Fibroblast of skin of left quadriceps (primary cell): ENCODE data around the gene GLI3.

Experiments used
- DNase-seq, 2 experiments: peaks; one replicate each; pipeline ENCODE4 v3.0.0-alpha.2; 2013; ENCODE audit warnings: low read depth in 2 of 2

Gene GLI3

DNA sequence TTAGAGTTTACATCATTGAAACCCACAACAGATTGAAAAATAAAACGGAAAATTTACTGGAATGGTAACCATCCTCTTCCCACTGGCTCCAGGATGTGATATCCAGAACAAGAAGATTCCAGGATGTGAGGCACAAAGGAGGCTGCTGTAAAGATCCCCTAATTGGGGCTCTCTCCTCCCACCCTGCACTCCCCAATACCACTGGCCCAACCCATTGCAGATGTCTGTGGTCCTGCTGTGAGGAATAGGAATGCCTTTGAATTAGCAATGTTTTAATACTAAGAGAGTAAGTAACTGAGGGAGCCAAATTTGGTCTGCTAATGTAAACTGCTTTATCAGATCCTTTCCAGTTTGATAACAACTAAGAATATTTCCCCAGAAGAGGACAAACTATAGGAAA is 308.2 kb downstream of the GLI3 start:
- DNase-seq, result peak in 1 of 2 experiments; percentile 35

DNA sequence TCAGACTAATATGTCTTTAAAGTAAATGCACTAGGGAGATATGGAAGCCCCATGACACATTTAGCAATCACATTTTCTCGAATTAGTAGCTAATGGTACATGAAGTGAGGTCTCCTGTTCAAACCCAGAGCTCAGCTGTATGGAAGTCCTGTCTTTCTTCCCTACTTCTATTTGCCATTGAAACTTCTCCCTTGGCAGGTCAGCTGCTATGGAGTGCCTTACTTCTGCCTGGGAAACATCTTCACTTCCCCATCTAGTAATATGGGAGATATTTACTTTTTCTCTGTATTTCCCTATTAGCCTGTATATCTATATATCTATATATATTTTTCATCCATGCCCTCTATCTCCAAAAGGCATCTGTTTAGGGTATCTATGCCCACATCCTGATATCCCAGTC is 308.8 kb downstream of the GLI3 start:
- no peak for DNase-seq

- DNase-seq, result no peak
Measured at GRCh38 chr7:41927380-41927779, 309.6 kb downstream of the GLI3 start.

- DNase-seq, result no peak
Measured at GRCh38 chr7:41925946-41926345, 311.1 kb downstream of the GLI3 start.

GRCh38 chr7:41924796-41925195 is 312.2 kb downstream of the GLI3 start:
- DNase-seq, result no peak

DNA sequence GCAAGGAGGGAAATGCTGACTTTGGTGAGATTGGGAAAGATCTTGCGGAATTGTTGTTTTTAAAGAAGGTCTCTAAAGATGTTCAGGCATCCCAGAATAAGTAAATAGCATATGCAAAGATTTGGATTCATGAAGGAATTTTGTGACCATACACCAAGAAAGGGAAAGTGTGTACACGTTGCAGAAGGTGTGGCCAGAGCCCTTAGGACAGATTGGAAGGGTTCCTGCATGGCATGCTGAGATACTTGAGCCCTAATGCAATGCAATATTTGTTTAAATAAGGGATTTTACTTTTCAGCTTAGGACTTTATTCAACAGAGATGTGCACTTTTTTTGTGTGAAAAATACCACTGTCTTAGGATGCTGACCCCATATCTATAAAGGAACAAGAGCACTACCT is 314.6 kb downstream of the GLI3 start:
- no peak for DNase-seq

- peak in 1 of 2 experiments; percentile 32 for DNase-seq
Measured at GRCh38 chr7:41921453-41921981, 315.5 kb downstream of the GLI3 start.

- DNase-seq, result peak in 1 of 2 experiments; percentile 48
Measured at GRCh38 chr7:41918597-41918996, 318.4 kb downstream of the GLI3 start.

DNA sequence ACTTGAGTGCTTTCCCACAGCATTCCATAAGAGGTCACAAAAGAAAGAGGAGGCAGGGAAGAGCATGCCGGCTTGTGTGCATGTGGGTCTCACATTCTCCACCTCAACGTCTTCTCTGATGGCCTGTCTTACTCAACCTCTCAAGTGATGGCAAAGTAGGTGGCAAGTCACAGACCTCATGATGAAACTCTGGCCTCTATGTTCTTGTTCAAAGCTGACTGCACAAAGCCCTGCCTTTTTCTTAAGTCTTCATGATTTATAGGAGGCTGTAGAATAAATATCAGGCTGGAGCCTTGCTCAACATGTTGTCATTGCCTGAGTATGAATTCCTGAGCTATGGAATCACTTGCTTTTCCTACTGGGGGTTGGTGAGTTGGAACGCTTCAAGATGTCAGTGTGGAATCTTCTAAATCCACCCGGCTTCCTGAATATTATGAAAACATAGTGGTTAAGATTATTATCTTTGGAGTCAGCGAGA is 320.5 kb downstream of the GLI3 start:
- peak; percentile 99 for DNase-seq

- no peak for DNase-seq
Measured at GRCh38 chr7:41915871-41916270, 321.1 kb downstream of the GLI3 start.

DNA sequence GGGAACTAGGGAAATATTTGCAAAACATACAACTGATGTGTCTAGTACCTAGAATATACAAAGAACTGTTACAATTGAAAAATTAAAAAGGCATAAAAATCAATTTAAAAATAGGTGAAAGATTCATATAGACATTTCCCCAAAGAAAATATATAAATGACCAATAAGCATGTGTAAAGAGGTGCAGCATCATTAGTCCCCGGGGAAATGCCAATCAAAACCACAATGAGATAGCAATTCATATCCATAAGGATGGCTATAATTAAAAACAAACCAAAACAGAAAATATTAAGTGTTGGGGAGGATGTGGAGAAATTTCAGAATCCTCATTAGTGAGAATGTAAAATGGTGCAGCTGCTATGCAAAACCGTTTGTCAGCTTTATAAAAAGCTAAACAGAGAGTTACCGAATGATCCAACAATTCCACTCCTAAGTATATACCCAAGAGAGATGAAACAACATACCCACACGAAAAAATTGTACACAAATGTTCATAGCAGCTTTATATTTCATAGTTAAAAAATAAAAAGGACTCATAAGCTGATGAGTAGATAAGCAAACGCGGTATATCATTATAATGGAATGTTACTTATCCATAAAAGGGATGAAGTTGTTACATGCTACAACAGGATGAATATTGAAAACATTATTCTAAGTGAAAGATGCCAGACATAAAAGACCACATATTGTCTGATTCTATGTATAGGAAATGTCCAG is 324.0 kb downstream of the GLI3 start:
- DNase-seq, result peak; percentile 65 to 67

GRCh38 chr7:41912426-41912825 is 324.6 kb downstream of the GLI3 start:
- DNase-seq, result no peak

DNA sequence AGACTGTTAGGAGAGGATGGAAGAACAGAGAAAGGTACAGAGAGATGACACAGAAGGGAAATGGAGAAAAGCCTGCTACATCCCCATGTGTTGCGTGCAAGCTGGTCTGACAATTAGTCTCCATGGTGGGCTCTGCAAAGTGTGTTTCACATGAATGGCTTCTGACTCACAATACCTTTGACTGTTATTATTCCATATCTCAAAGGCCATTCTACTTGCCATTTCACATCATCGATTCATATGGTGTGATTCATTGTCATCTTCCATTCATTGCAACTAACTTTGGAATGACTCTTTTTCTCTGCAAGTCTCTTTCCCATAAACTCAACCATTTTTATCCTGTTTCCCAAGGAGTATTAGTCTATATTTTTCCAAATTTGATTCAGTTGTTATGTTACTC is 325.2 kb downstream of the GLI3 start:
- DNase-seq, result peak; percentile 85 to 87
